GM12878 (cell line): Measurements from ENCODE around the gene FAM193A. TPM values are rescaled to one million over a fixed set of nuclear protein-coding genes. Genes with fewer than 3 reads are reported as not detected.

Experiments
- ATAC-seq: fragments of 200-7000 bp; cut with Tn5 transposase; 3 replicates; pipeline ENCODE4 v1.9.1; 2020; ENCODE audit warnings: mild to moderate bottlenecking, moderate library complexity
- BruUV-seq: library from RNA; stranded (reverse); fragments of 400-500 nt; replicated peaks from 2 replicates; lab custom pipeline; 2021; lab: Mats Ljungman, UMichigan
- CTCF ChIA-PET: fragments of 300-600 bp; sonication (Branson Sonifier 250); formaldehyde crosslinking; extraction: SDS; loops from one replicate; lab custom pipeline; 2021; ENCODE audit warnings: inconsistent platforms; lab: Yijun Ruan, JAX
- POLR2A ChIA-PET: fragments of 350-600 bp; formaldehyde crosslinking; extraction: SDS; loops from one replicate; lab custom pipeline; 2021; ENCODE audit warnings: inconsistent platforms; lab: Charles Lee
- RAD21 ChIA-PET: fragments of 300-600 bp; sonication (Branson Sonifier 250); formaldehyde crosslinking; loops from one replicate; lab custom pipeline; 2023; ENCODE audit warnings: antibody characterized with exemption; ENCODE audit not compliant: unreplicated experiment; lab: Charles Lee
- SMC1A ChIA-PET: fragments of 300-600 bp; sonication (Branson Sonifier 250); formaldehyde crosslinking; loops from one replicate; lab custom pipeline; 2023; ENCODE audit not compliant: unreplicated experiment, uncharacterized antibody; lab: Charles Lee
- DNase-seq: peaks from one replicate; pipeline ENCODE4 v3.0.0-alpha.2; 2011; ENCODE audit warnings: low read depth, low spot score
- FAIRE-seq: peaks from 3 replicates; lab custom pipeline; 2011; peaks lifted over from hg19 to GRCh38; lab: Jason Lieb, UNC
- H2AFZ ChIP-seq: 2 replicates; pipeline ENCODE4 v1.6.0; 2011; ENCODE audit warnings: low read depth, low read length, control low read depth; ENCODE audit not compliant: control insufficient read depth
- H3K27ac ChIP-seq: 2 replicates; pipeline ENCODE4 v1.5.1; 2011; ENCODE audit warnings: control low read depth; ENCODE audit not compliant: control insufficient read depth, insufficient read depth
- H3K27me3 ChIP-seq, 2 experiments: replicated peaks in 1 of 2; 2 replicates each; pipeline versions ENCODE4 v1.6.0 to v1.6.1; 2011; ENCODE audit warnings: low read length in 1 of 2; ENCODE audit not compliant: control insufficient read depth in 2 of 2, insufficient read depth in 2 of 2
- H3K36me3 ChIP-seq, 2 experiments: 2 replicates each; pipeline ENCODE4 v1.5.1; 2011; ENCODE audit warnings: low read length in 1 of 2; ENCODE audit not compliant: control insufficient read depth in 2 of 2, insufficient read depth in 2 of 2
- H3K4me1 ChIP-seq: 2 replicates; pipeline ENCODE4 v1.6.1; 2011; ENCODE audit warnings: mild to moderate bottlenecking, low read length, moderate library complexity, mixed read lengths; ENCODE audit not compliant: control insufficient read depth, insufficient read depth
- H3K4me2 ChIP-seq: 2 replicates; pipeline ENCODE4 v1.6.0; 2011; ENCODE audit warnings: control low read depth; ENCODE audit not compliant: control insufficient read depth, insufficient read depth
- H3K4me3 ChIP-seq: fragments of 200-600 bp; sonication (generic); 2 replicates; pipeline ENCODE4 v1.5.1; 2016
- H3K79me2 ChIP-seq: 2 replicates; pipeline ENCODE4 v1.6.0; 2011; ENCODE audit warnings: low read length; ENCODE audit not compliant: control insufficient read depth, insufficient read depth
- H3K9ac ChIP-seq: 2 replicates; pipeline ENCODE4 v1.8.0; 2011; ENCODE audit warnings: low read length, control low read depth, mixed read lengths; ENCODE audit not compliant: control insufficient read depth, insufficient read depth
- H3K9me3 ChIP-seq: replicated peaks from 3 replicates; pipeline ENCODE4 v1.5.1; 2011; ENCODE audit warnings: mild to moderate bottlenecking, low read length; ENCODE audit not compliant: control insufficient read depth, insufficient read depth
- H4K20me1 ChIP-seq: 2 replicates; pipeline ENCODE4 v1.6.0; 2011; ENCODE audit not compliant: control insufficient read depth, insufficient read depth
- ATF2 ChIP-seq: IDR thresholded peaks from 2 replicates; pipeline ENCODE4 v1.6.1; 2012; ENCODE audit warnings: low read length, inconsistent platforms
- BRCA1 ChIP-seq: IDR thresholded peaks from 2 replicates; pipeline ENCODE4 v1.6.1; 2011; ENCODE audit warnings: low read depth, low read length, improper control_type of control experiment
- E2F4 ChIP-seq: IDR thresholded peaks from 2 replicates; pipeline ENCODE4 v1.6.1; 2012; ENCODE audit warnings: low read depth, low read length, improper control_type of control experiment
- HDGF ChIP-seq: fragments of 450-650 bp; IDR thresholded peaks from 2 replicates; pipeline ENCODE4 v1.6.1; 2016; ENCODE audit warnings: antibody characterized with exemption
- IKZF2 ChIP-seq, 2 experiments: fragments of 450-650 bp; IDR thresholded peaks; 2 replicates each; pipeline ENCODE4 v1.6.1; 2017; ENCODE audit warnings: mild to moderate bottlenecking in 2 of 2, moderate library complexity in 2 of 2
- MAX ChIP-seq: IDR thresholded peaks from 2 replicates; pipeline ENCODE4 v1.6.1; 2012; ENCODE audit warnings: low read depth, low read length, improper control_type of control experiment
- PAX5 ChIP-seq: IDR thresholded peaks from 2 replicates; pipeline ENCODE4 v1.6.1; 2011; ENCODE audit warnings: low read depth, low read length, borderline replicate concordance
- RAD51 ChIP-seq: fragments of 450-650 bp; IDR thresholded peaks from 2 replicates; pipeline ENCODE4 v1.6.1; 2016; ENCODE audit warnings: moderate library complexity, mild to moderate bottlenecking, inconsistent platforms
- WRNIP1 ChIP-seq: IDR thresholded peaks from 2 replicates; pipeline ENCODE4 v1.6.1; 2011; ENCODE audit warnings: low read depth, low read length, improper control_type of control experiment, borderline replicate concordance
- YY1 ChIP-seq: IDR thresholded peaks from 2 replicates; pipeline ENCODE4 v1.6.1; 2011; ENCODE audit warnings: low read depth, mild to moderate bottlenecking, low read length
- ZSCAN29 ChIP-seq: fragments of 450-650 bp; IDR thresholded peaks from 2 replicates; pipeline ENCODE4 v1.6.1; 2017; ENCODE audit warnings: mild to moderate bottlenecking, moderate library complexity
- WGBS: methylation state at CpG from one replicate; pipeline ENCODE4 v1.1.6; 2016; ENCODE audit warnings: low lambda C conversion rate; ENCODE audit not compliant: insufficient replicate concordance, insufficient coverage; ENCODE audit errors: missing lambda C conversion rate; 5-methylcytosine and 5-hydroxymethylcytosine counted together
- in situ Hi-C: fragments of 300-500 bp; cut with MboI; formaldehyde crosslinking; loops from 9 replicates; pipeline ENCODE4 v1.14.3; 2018; ENCODE audit warnings: mixed read lengths
- intact Hi-C: fragments of 100-400 bp; cut with micrococcal nuclease; formaldehyde crosslinking; loops from one replicate; pipeline ENCODE4 v1.14.2; 2022; ENCODE audit not compliant: unreplicated experiment
- polyA plus RNA-seq, 11 experiments: library from polyadenylated mRNA; depleted of rRNA in 4 of 11; unstranded in 6 of 11; stranded (reverse) in 5 of 11; fragments of >200 nt; fragmentation: Nextera tagmentation in 4 of 11; fragmentation: Illumina TruSeq in 1 of 11; extraction: Ambion mirVana in 4 of 11; extraction: Trizol in 1 of 11; gene quantifications; 1 replicate in 1 of 11; 2 replicates in 10 of 11; pipeline versions ENCODE4 v1.2.1 to v1.2.3, GENCODE V29; 2011 to 2016; ENCODE audit warnings: inconsistent platforms in 2 of 11, missing spikeins in 2 of 11, low read depth in 1 of 11
- total RNA-seq, 4 experiments: library from RNA; depleted of rRNA in 3 of 4; stranded (reverse); fragments of >200 nt in 3 of 4; fragmentation: Illumina TruSeq in 1 of 4; extraction: Trizol in 1 of 4; gene quantifications; 2 replicates each; pipeline versions ENCODE4 v1.2.1 to v1.2.3, GENCODE V29; 2013 to 2021
- TF ChIP-seq, protein P1 (sequence below): IDR thresholded peaks from 2 replicates; pipeline ENCODE4 v1.6.1; 2012; ENCODE audit warnings: low read depth, low read length, improper control_type of control experiment
- TF ChIP-seq, protein P2 (sequence below): fragments of 450-650 bp; IDR thresholded peaks from 2 replicates; pipeline ENCODE4 v1.6.1; 2017; ENCODE audit warnings: mild to moderate bottlenecking, low read depth, inconsistent platforms; ENCODE audit not compliant: poor library complexity, severe bottlenecking

The FAM193A gene
- total and polyA plus RNA-seq, 10 of the 15 experiments (the other 5 are each of a cell fraction or from before 2014, with no cell fraction given) = 0.52 to 23.3 (median 7.4) TPM

DNA sequence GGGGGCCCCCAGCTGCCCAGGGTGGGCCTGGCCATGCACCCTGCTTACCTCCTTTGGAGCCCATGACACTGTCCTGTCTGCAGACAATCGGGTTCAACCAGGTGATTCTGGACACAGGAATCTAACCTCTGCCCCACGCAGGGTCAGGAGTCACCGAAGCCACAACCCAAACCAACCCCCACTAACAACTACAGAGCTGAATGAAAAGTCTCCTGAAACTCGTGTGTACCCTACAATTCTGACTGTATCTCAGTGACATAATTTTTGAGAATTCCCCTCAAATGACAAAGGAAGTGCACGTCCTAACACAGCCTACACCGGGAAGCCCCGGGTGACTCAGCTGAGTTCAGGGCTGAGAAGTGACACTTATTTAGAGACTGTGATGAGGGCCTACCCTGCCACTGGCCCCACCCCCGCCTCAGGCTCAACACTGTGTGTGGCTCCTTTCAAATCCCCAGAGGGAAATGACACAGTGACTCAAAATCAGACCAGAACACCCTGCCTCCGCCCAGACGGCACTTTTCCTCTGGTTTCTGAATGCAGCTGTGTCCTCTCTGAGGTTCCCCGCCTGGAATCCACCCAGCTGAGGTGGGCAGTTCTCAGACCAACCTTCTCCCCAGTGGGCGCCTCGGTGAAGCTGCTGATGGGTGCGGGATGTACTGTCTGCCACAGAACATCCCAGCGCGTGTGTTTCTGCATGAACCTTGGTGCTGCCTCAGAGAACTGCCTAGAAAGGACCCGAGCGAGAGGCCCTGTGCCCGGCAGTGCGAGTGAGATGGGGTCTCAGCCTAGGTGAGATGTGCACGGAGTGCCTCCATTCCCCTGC lies 209.7 kb downstream of the FAM193A start:
- Histone ChIP-seq H3K79me2 (peaks cover 33% of the 10 kb centered on the region), H3K4me2 (peak overlapping the region; percentile 88), H3K27me3 (no peaks in the 10 kb centered on the region), H3K4me3 (peak overlapping the region; percentile 22), H3K27ac (peak overlapping the region; percentile 98), H3K36me3 (peaks cover 25 to 28% of the 10 kb centered on the region in 2 experiments), H2AFZ (no peak overlapping the region), H3K4me1 (peaks cover 47% of the 10 kb centered on the region), H4K20me1 (no peaks in the 10 kb centered on the region; the same call in 1 of the 2 replicates), H3K9me3 (no peaks in the 10 kb centered on the region; the same call in 2 of the 3 replicates), H3K9ac (peak overlapping the region; percentile 67)
- 0% methylated on average over 21 of the region's 21 CpGs for WGBS
- CTCF ChIA-PET = interaction anchor here (0.5 to 3.4 kb wide), 14 partner anchors 11 to 252 kb away, joined by 3 to 18 read pairs (median 4); partner anchors contain the start of gene TNIP2
- in situ Hi-C loops = no loop called here
- POLR2A ChIA-PET = interaction anchor here (0.8 to 2.8 kb wide), 13 partner anchors 10 to 216 kb away, joined by 3 to 18 read pairs (median 7); partner anchors contain the start of genes SH3BP2 and TNIP2
- ATAC-seq (peak; percentile 93), FAIRE-seq (peak; percentile 96), DNase-seq (peak; percentile 98)
- no TSS peak for BruUV-seq
- SMC1A ChIA-PET = interaction anchor here (0.6 to 4.3 kb wide), 19 partner anchors 10 to 331 kb away, joined by 3 to 31 read pairs (median 3); partner anchors contain the start of gene RNF4
- intact Hi-C loops = loop anchor here (1.0 to 5.0 kb wide), 5 partner anchors 34 to 191 kb away; no protein-coding TSS in a partner anchor
- RAD21 ChIA-PET = interaction anchor here (0.6 to 4.7 kb wide), 19 partner anchors 10 to 300 kb away, joined by 3 to 29 read pairs (median 5); partner anchors contain the start of genes RNF4 and TNIP2
- TF ChIP-seq, protein P1, sequence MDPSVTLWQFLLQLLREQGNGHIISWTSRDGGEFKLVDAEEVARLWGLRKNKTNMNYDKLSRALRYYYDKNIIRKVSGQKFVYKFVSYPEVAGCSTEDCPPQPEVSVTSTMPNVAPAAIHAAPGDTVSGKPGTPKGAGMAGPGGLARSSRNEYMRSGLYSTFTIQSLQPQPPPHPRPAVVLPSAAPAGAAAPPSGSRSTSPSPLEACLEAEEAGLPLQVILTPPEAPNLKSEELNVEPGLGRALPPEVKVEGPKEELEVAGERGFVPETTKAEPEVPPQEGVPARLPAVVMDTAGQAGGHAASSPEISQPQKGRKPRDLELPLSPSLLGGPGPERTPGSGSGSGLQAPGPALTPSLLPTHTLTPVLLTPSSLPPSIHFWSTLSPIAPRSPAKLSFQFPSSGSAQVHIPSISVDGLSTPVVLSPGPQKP = peak; percentile 58; the same call in 1 of the 2 replicates
- peak; percentile 90 for TF ChIP-seq PAX5
- peak; percentile 99 for TF ChIP-seq ATF2
- peak; percentile 66 for TF ChIP-seq MAX
- peak; percentile 79 for TF ChIP-seq RAD51
- peak; percentile 98 to 99 for TF ChIP-seq IKZF2 (IDR thresholded peaks at IDR 0.05)
- TF ChIP-seq YY1 = peak; percentile 70
- TF ChIP-seq WRNIP1 = 0 out of 2 replicates have a peak, but pooled peaks have one; percentile 83
- no peak for TF ChIP-seq ZSCAN29
- TF ChIP-seq E2F4 = peak; percentile 50; the same call in 1 of the 2 replicates
- TF ChIP-seq, protein P2, sequence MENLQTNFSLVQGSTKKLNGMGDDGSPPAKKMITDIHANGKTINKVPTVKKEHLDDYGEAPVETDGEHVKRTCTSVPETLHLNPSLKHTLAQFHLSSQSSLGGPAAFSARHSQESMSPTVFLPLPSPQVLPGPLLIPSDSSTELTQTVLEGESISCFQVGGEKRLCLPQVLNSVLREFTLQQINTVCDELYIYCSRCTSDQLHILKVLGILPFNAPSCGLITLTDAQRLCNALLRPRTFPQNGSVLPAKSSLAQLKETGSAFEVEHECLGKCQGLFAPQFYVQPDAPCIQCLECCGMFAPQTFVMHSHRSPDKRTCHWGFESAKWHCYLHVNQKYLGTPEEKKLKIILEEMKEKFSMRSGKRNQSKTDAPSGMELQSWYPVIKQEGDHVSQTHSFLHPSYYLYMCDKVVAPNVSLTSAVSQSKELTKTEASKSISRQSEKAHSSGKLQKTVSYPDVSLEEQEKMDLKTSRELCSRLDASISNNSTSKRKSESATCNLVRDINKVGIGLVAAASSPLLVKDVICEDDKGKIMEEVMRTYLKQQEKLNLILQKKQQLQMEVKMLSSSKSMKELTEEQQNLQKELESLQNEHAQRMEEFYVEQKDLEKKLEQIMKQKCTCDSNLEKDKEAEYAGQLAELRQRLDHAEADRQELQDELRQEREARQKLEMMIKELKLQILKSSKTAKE = peak; percentile 99
- no peak for TF ChIP-seq HDGF
- TF ChIP-seq BRCA1 = no peak
